Right ventricle myocardium inferior (tissue), 1 donor: Measurements from ENCODE around the gene KITLG. TPM values are rescaled to one million over a fixed set of nuclear protein-coding genes. Genes with fewer than 3 reads are reported as not detected.
A peak's percentile ranks its signal among the peaks of the same experiment; 100 is the strongest.

Experiments used
- ATAC-seq: fragments of 200-7000 bp; cut with Tn5 transposase; one replicate; pipeline ENCODE4 v1.9.1; 2020; ENCODE audit warnings: mild to moderate bottlenecking, moderate library complexity
- DNase-seq: peaks from one replicate; pipeline ENCODE4 v3.0.0; 2021; ENCODE audit errors: missing footprints
- intact Hi-C: fragments of 100-400 bp; cut with DNase I; formaldehyde crosslinking; loops from one replicate; pipeline ENCODE4 v1.11.0; 2022
- total RNA-seq: library from RNA; stranded (reverse); fragmentation: NEBNext Ultra II Directional; extraction: Animal tissue kit (Norgen Biotek cat#: 25700); gene quantifications from one replicate; pipeline ENCODE4 v1.2.1, GENCODE V29; 2021
- donor health status: DM: no; HTN: yes; CAD: no; lungs with severe emphysema.

KITLG gene
- total RNA-seq, 1 donor from 2014 or later: 11.1 TPM

GRCh38 chr12:88578276-88579160, 1.8 kb downstream of the KITLG start:
- DNase-seq (no peak), ATAC-seq (no peak)
- intact Hi-C loops: loop anchor here (5.0 kb wide), 2 partner anchors 319 to 414 kb away; no protein-coding TSS in a partner anchor

- intact Hi-C loops: loop anchor here (5.0 kb wide), 2 partner anchors 320 to 415 kb away; no protein-coding TSS in a partner anchor
- DNase-seq: no peak
- ATAC-seq: no peak
Measured at GRCh38 chr12:88577537-88577936, 2.7 kb downstream of the KITLG start.

GRCh38 chr12:88576866-88577265, 3.4 kb downstream of the KITLG start:
- ATAC-seq (no peak), DNase-seq (no peak)
- intact Hi-C loops: loop anchor here (5.0 kb wide), 2 partner anchors 320 to 415 kb away; no protein-coding TSS in a partner anchor

- DNase-seq (no peak), ATAC-seq (no peak)
- intact Hi-C loops: loop anchor here (5.0 kb wide), 2 partner anchors 322 to 417 kb away; no protein-coding TSS in a partner anchor
Measured at GRCh38 chr12:88575361-88575970, 4.8 kb downstream of the KITLG start.

GRCh38 chr12:88574278-88574677, 6.0 kb downstream of the KITLG start:
- intact Hi-C loops: no loop called here
- DNase-seq (no peak), ATAC-seq (no peak)

DNA sequence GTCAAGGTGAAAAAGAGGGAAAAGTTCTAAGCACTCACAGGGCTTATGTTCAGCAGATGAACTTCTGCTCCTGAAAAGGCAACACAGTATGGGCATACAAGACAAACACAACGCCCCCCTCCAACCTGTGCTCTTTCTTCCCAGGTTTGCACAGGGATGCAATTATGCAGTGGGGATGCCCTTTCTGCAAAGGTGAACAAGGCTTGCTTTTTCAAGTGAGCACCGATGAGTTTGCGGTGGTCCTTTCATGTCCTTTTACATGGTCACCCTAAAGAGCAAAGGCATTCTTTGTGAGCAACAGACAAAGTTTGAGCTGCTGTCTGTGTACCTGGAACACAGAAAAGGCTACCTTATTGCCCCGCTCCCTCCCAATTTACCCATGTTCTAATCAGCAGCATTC, 6.7 kb downstream of the KITLG start:
- intact Hi-C loops: no loop called here
- DNase-seq (no peak), ATAC-seq (no peak)

GRCh38 chr12:88572781-88573549, 7.3 kb downstream of the KITLG start:
- intact Hi-C loops: no loop called here
- no peak for DNase-seq
- no peak for ATAC-seq

DNA sequence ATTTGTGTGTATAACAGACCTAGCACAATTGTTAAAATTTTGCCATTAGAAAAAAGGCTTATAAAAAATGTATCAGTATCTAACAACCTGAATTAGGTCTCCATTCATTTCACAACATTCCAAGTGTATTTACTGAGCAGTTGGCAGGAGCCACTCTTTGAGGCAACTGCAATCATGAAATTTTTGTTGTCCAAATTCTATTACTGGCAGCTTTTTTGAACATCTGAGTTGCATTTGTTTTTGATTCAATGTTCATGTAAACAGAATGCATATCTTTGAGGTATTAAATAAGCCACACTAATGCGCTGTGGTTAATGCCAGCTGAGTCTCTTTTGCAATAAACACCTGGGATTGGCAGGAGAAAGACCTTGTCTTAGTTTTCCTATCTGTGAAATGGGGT, 8.7 kb downstream of the KITLG start:
- intact Hi-C loops: no loop called here
- no peak for ATAC-seq
- no peak for DNase-seq

DNA sequence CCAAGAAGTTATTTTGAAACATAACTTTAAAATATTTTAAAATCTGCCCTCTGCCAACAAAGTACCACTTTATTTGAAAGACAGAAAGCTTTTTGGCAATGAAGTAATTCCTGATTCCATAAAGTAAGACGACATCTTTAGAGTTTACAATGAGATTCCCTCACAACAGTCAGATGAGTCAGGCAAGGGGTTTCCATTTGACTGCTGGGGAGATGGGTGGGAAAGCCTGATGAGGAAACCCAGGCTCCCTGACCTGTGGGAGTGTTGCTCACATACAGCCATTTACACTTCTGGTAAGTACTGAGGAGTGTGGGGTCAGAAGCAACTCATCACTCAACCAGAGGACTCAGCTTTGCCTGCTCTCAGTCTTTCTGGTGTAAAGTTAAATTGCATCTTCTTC, 10.2 kb downstream of the KITLG start:
- no peak for ATAC-seq
- intact Hi-C loops: no loop called here
- DNase-seq: no peak

GRCh38 chr12:88566430-88566829, 13.8 kb downstream of the KITLG start:
- intact Hi-C loops: no loop called here
- DNase-seq: no peak
- ATAC-seq: no peak

DNA sequence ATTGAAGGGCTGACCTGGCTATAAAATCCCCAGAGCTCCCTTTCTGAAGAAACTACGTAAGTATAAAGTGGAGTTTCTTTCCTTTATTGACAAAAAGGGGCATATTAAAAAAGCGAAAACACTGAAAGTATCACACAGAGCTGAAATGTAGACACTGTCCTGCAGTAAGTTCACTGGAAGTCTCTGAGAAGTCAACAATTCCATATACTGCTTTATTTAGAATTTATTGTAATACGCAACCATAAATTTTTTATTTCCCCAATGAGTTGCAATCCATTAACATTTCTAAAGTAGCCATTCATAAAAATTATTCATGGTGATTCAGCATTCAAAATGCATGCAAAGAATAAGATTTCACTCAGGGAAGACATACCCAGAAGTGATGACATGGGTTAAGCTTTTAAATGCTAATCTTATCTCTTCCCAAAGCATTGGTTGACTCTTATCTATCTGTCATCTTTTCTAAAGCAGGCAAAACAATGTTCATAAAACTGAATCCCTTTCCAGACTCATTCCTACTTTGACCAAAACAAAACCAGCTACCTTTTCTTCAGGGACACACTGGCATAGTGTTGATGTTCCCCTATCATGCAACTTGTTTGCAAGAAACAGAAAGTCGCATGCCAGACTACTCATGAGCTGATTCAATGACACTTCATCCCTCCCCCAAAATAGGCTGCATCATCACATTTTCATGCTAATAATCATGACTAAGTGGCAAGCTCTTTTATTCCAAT, 17.3 kb downstream of the KITLG start:
- intact Hi-C loops: no loop called here
- no peak for ATAC-seq
- DNase-seq: no peak

DNA sequence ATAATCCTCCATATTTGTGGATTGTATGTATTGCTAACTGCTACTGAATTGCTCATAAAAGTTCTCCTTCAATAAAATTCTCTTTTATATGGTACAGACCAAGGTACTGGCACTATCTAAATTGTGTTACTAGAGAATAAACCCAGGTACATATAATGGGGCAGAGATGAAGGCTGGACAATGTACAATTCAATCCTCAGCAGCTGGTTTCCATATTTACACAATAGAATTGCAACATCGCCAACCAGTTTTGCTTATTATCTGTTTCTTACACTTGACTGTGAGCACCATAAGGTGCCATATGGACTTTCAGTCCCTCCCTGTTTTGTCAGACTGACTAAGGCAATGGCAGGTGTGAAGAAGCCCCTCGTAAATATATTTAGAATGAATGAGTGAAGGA, 18.1 kb downstream of the KITLG start:
- ATAC-seq: no peak
- intact Hi-C loops: no loop called here
- no peak for DNase-seq

DNA sequence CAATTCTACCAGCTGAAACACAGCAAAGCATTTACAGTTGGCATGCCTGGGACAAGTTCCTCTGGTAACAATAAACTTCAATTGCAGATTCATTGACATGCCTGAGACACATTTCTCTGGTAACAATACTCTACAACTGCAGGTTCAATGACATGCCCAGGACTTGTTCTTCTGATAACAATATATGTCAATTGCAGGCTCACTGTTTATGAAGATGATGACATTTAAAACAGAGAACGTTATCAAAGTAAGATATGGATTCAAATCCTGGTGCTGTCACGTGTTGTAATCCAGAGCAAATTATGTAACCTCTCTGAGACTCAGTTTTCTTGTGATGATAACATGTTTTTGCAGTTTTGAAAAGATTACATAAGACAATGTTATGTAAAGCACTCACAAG, 20.5 kb downstream of the KITLG start:
- DNase-seq: no peak
- intact Hi-C loops: no loop called here
- ATAC-seq: no peak

DNA sequence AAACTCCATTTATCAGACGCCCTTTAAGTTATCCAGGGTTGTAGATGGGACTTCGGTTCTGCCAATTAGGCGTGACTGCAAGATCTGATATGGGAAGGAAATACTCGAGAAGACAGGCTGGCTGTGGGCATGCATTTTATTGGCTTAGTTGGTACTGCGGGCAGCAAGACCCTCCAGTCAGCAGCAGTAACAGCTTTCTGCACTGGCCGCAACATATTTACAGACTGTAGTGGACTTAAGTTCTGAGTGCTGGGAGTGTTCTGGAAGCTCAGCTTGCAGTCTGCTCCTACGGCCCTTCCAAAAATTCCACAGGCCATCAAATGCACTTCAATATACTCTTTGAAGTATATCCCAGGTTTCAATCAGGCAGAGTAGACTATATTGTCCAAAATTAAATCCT, 21.1 kb downstream of the KITLG start:
- ATAC-seq (no peak), DNase-seq (no peak)
- intact Hi-C loops: no loop called here

GRCh38 chr12:88558340-88558867, 21.9 kb downstream of the KITLG start:
- DNase-seq: no peak
- intact Hi-C loops: no loop called here
- ATAC-seq: no peak

DNA sequence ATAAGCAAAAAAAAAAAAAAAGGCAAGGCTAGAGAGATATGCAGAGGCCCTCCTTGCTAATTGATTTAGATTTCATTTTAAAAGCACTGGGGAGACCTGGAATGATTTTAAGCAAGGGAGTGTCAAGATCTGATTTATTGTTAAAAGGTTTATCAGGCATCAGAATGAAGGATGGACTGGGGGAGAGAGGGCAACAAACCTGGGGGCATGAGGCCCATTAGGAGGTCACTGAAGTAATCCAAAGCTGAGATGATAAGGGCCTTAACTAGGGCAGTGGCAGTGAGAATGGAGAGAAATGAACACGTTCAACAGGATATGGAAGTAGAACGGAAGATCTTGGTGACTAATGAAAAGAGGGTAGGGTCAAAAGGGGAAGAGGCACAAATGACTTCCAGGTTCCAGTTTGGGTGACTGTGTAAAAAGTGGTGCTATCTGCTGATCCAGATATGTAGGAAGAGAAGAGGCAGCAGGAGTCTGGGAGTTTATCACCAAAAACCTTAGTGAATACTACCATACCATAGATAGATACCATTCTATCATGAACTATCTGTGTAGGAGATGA, 24.0 kb downstream of the KITLG start:
- DNase-seq (no peak), ATAC-seq (no peak)
- intact Hi-C loops: no loop called here

GRCh38 chr12:88553941-88554658, 26.2 kb downstream of the KITLG start:
- ATAC-seq: peak; percentile 89
- intact Hi-C loops: no loop called here
- no peak for DNase-seq

GRCh38 chr12:88552610-88553079, 27.6 kb downstream of the KITLG start:
- intact Hi-C loops: no loop called here
- no peak for ATAC-seq
- no peak for DNase-seq
